Kidney (tissue), 14 donors: ENCODE data around the gene TYMP. TPM values are rescaled to one million over a fixed set of nuclear protein-coding genes. Genes with fewer than 3 reads are reported as not detected.

ENCODE experiments used
- DNase-seq, 5 donors: peaks; one replicate each; pipeline ENCODE4 v3.0.0-alpha.2; 2013 to 2020
- FAIRE-seq: peaks from 2 replicates; lab custom pipeline; 2012; peaks lifted over from hg19 to GRCh38; lab: Jason Lieb, UNC
- H3K27ac ChIP-seq, 2 donors: one replicate each; pipeline ENCODE4 v1.7.0; 2013; ENCODE audit warnings: low read depth in 2 of 2, low read length in 2 of 2, inconsistent platforms in 1 of 2
- H3K27me3 ChIP-seq: one replicate; pipeline ENCODE4 v1.7.1; 2013; ENCODE audit warnings: low read length, inconsistent platforms; ENCODE audit not compliant: control insufficient read depth, insufficient read depth
- H3K36me3 ChIP-seq, 3 donors: one replicate each; pipeline versions ENCODE4 v1.7.0 to v1.7.1; 2013; ENCODE audit warnings: low read length in 3 of 3, control low read depth in 1 of 3, inconsistent platforms in 1 of 3; ENCODE audit not compliant: insufficient read depth in 3 of 3, control insufficient read depth in 2 of 3
- H3K4me1 ChIP-seq, 3 donors: one replicate each; pipeline versions ENCODE4 v1.7.0 to v1.7.1; 2013; ENCODE audit warnings: low read length in 3 of 3, inconsistent platforms in 1 of 3, low read depth in 1 of 3; ENCODE audit not compliant: control insufficient read depth in 2 of 3, insufficient read depth in 2 of 3
- H3K4me3 ChIP-seq, 3 donors: one replicate each; pipeline versions ENCODE4 v1.7.0 to v1.8.1; 2013; ENCODE audit warnings: low read length in 3 of 3, control low read depth in 1 of 3, inconsistent platforms in 1 of 3
- H3K9ac ChIP-seq, 3 donors: one replicate each; pipeline versions ENCODE4 v1.7.0 to v1.7.1; 2013; ENCODE audit warnings: low read length in 3 of 3, control low read depth in 1 of 3, inconsistent platforms in 1 of 3
- H3K9me3 ChIP-seq, 3 donors: one replicate each; pipeline versions ENCODE4 v1.7.0 to v1.7.1; 2013; ENCODE audit warnings: low read length in 3 of 3, control low read depth in 1 of 3, inconsistent platforms in 1 of 3; ENCODE audit not compliant: control insufficient read depth in 2 of 3, insufficient read depth in 1 of 3
- CTCF ChIP-seq: IDR thresholded peaks from 3 replicates; pipeline ENCODE4 v1.5.1; 2012; ENCODE audit warnings: mild to moderate bottlenecking, moderate library complexity, borderline replicate concordance; ENCODE audit not compliant: insufficient read depth; ENCODE audit errors: extremely low read depth
- intact Hi-C: fragments of 100-400 bp; cut with DNase I; formaldehyde crosslinking; loops from one replicate; pipeline ENCODE4 v1.11.1; 2022
- polyA plus RNA-seq: library from polyadenylated mRNA; stranded (reverse); fragments of 350-450 nt; fragmentation: Illumina TruSeq; extraction: RNeasy Lipid Tissue Mini Kit (QIAGEN cat#74804); gene quantifications from one replicate; pipeline ENCODE4 v1.2.3, GENCODE V29; 2014; ENCODE audit warnings: low read depth, low replicate concordance; ENCODE audit not compliant: insufficient read depth
- total RNA-seq: library from RNA; stranded (reverse); fragmentation: NEBNext Ultra II Directional; extraction: Animal tissue kit (Norgen Biotek cat#: 25700); gene quantifications from one replicate; pipeline ENCODE4 v1.2.1, GENCODE V29; 2021
- donor health status: control.
- donor health status: control.
- donor health status: control.
- donor health status: control.
- donor health status: control.
- donor health status: DM: yes; HTN: yes; CAD: no.
- donor health status: Normal renal cell carcinoma (clear cell type).

TYMP gene
- total and polyA plus RNA-seq, 2 donors from 2014 or later = 22.2 to 163 TPM

GRCh38 chr22:50528682-50529415, 963 bp downstream of the TYMP start:
- peak overlapping the region in 1 of 3 donors; percentile 12 for H3K9ac ChIP-seq
- H3K36me3 ChIP-seq = no peaks in the 10 kb centered on the region
- H3K27ac ChIP-seq = peak overlapping the region; percentile 87 to 96
- no peak for TF ChIP-seq CTCF
- no peak for FAIRE-seq
- intact Hi-C loops = no loop called here
- H3K27me3 ChIP-seq = peaks cover 7% of the 10 kb centered on the region
- DNase-seq = peak in 1 of 5 donors; percentile 58
- no peaks in the 10 kb centered on the region for H3K9me3 ChIP-seq
- H3K4me3 ChIP-seq = peak overlapping the region in 1 of 3 donors; percentile 45
- H3K4me1 ChIP-seq = peaks cover 0 to 28% (median 11%) of the 10 kb centered on the region in 3 donors

- peaks cover 0 to 28% (median 11%) of the 10 kb centered on the region in 3 donors for H3K4me1 ChIP-seq
Measured at GRCh38 chr22:50527921-50528681, 1.7 kb downstream of the TYMP start.

More at GRCh38 chr22:50527921-50528681, 1.7 kb downstream of the TYMP start:
- intact Hi-C loops = no loop called here
- Histone ChIP-seq H3K27ac (no peak overlapping the region), H3K4me3 (no peak overlapping the region), H3K27me3 (peaks cover 7% of the 10 kb centered on the region), H3K9me3 (no peaks in the 10 kb centered on the region), H3K9ac (no peak overlapping the region), H3K36me3 (peaks cover 0 to 6% (median 0%) of the 10 kb centered on the region in 3 donors)
- TF ChIP-seq CTCF = no peak
- no peak for FAIRE-seq
- peak in 1 of 5 donors; percentile 58 for DNase-seq
